GM12878 (cell line): ENCODE results near the gene JDP2. TPM values are rescaled to one million over a fixed set of nuclear protein-coding genes. Genes with fewer than 3 reads are reported as not detected.

Experiments
- ATAC-seq: fragments of 200-7000 bp; cut with Tn5 transposase; 3 replicates; pipeline ENCODE4 v1.9.1; 2020; ENCODE audit warnings: mild to moderate bottlenecking, moderate library complexity
- BruUV-seq: library from RNA; stranded (reverse); fragments of 400-500 nt; replicated peaks from 2 replicates; lab custom pipeline; 2021; lab: Mats Ljungman, UMichigan
- CTCF ChIA-PET: fragments of 300-600 bp; sonication (Branson Sonifier 250); formaldehyde crosslinking; extraction: SDS; loops from one replicate; lab custom pipeline; 2021; ENCODE audit warnings: inconsistent platforms; lab: Yijun Ruan, JAX
- POLR2A ChIA-PET: fragments of 350-600 bp; formaldehyde crosslinking; extraction: SDS; loops from one replicate; lab custom pipeline; 2021; ENCODE audit warnings: inconsistent platforms; lab: Charles Lee
- RAD21 ChIA-PET: fragments of 300-600 bp; sonication (Branson Sonifier 250); formaldehyde crosslinking; loops from one replicate; lab custom pipeline; 2023; ENCODE audit warnings: antibody characterized with exemption; ENCODE audit not compliant: unreplicated experiment; lab: Charles Lee
- SMC1A ChIA-PET: fragments of 300-600 bp; sonication (Branson Sonifier 250); formaldehyde crosslinking; loops from one replicate; lab custom pipeline; 2023; ENCODE audit not compliant: unreplicated experiment, uncharacterized antibody; lab: Charles Lee
- DNase-seq: peaks from one replicate; pipeline ENCODE4 v3.0.0-alpha.2; 2011; ENCODE audit warnings: low read depth, low spot score
- FAIRE-seq: peaks from 3 replicates; lab custom pipeline; 2011; peaks lifted over from hg19 to GRCh38; lab: Jason Lieb, UNC
- H2AFZ ChIP-seq: 2 replicates; pipeline ENCODE4 v1.6.0; 2011; ENCODE audit warnings: low read depth, low read length, control low read depth; ENCODE audit not compliant: control insufficient read depth
- H3K27ac ChIP-seq: 2 replicates; pipeline ENCODE4 v1.5.1; 2011; ENCODE audit warnings: control low read depth; ENCODE audit not compliant: control insufficient read depth, insufficient read depth
- H3K27me3 ChIP-seq, 2 experiments: replicated peaks in 1 of 2; 2 replicates each; pipeline versions ENCODE4 v1.6.0 to v1.6.1; 2011; ENCODE audit warnings: low read length in 1 of 2; ENCODE audit not compliant: control insufficient read depth in 2 of 2, insufficient read depth in 2 of 2
- H3K36me3 ChIP-seq, 2 experiments: 2 replicates each; pipeline ENCODE4 v1.5.1; 2011; ENCODE audit warnings: low read length in 1 of 2; ENCODE audit not compliant: control insufficient read depth in 2 of 2, insufficient read depth in 2 of 2
- H3K4me1 ChIP-seq: 2 replicates; pipeline ENCODE4 v1.6.1; 2011; ENCODE audit warnings: mild to moderate bottlenecking, low read length, moderate library complexity, mixed read lengths; ENCODE audit not compliant: control insufficient read depth, insufficient read depth
- H3K4me2 ChIP-seq: 2 replicates; pipeline ENCODE4 v1.6.0; 2011; ENCODE audit warnings: control low read depth; ENCODE audit not compliant: control insufficient read depth, insufficient read depth
- H3K4me3 ChIP-seq: fragments of 200-600 bp; sonication (generic); 2 replicates; pipeline ENCODE4 v1.5.1; 2016
- H3K79me2 ChIP-seq: 2 replicates; pipeline ENCODE4 v1.6.0; 2011; ENCODE audit warnings: low read length; ENCODE audit not compliant: control insufficient read depth, insufficient read depth
- H3K9ac ChIP-seq: 2 replicates; pipeline ENCODE4 v1.8.0; 2011; ENCODE audit warnings: low read length, control low read depth, mixed read lengths; ENCODE audit not compliant: control insufficient read depth, insufficient read depth
- H3K9me3 ChIP-seq: replicated peaks from 3 replicates; pipeline ENCODE4 v1.5.1; 2011; ENCODE audit warnings: mild to moderate bottlenecking, low read length; ENCODE audit not compliant: control insufficient read depth, insufficient read depth
- H4K20me1 ChIP-seq: 2 replicates; pipeline ENCODE4 v1.6.0; 2011; ENCODE audit not compliant: control insufficient read depth, insufficient read depth
- CTCF ChIP-seq, 3 experiments: IDR thresholded peaks in 2 of 3; conservative IDR thresholded peaks in 1 of 3; 2 replicates each; pipeline ENCODE4 v1.5.1; 2011; ENCODE audit warnings: low read depth in 3 of 3, low read length in 3 of 3, mild to moderate bottlenecking in 3 of 3, control low read depth in 2 of 3, moderate library complexity in 2 of 3, inconsistent platforms in 1 of 3, mixed read lengths in 1 of 3; ENCODE audit not compliant: control insufficient read depth in 2 of 3, insufficient read depth in 1 of 3; ENCODE audit errors: extremely low read depth in 1 of 3
- ESRRA ChIP-seq: IDR thresholded peaks from 2 replicates; pipeline ENCODE4 v1.6.1; 2012; ENCODE audit warnings: mild to moderate bottlenecking, low read length, improper control_type of control experiment
- FOXK2 ChIP-seq: fragments of 450-650 bp; IDR thresholded peaks from 2 replicates; pipeline ENCODE4 v1.6.1; 2017; ENCODE audit warnings: mild to moderate bottlenecking, moderate library complexity
- GABPA ChIP-seq: IDR thresholded peaks from 2 replicates; pipeline ENCODE4 v1.6.1; 2014; ENCODE audit warnings: antibody characterized with exemption, low read depth, mild to moderate bottlenecking, inconsistent platforms
- IRF5 ChIP-seq: fragments of 450-650 bp; IDR thresholded peaks from 2 replicates; pipeline ENCODE4 v1.6.1; 2017; ENCODE audit warnings: borderline replicate concordance
- JUND ChIP-seq: IDR thresholded peaks from 2 replicates; pipeline ENCODE4 v1.6.1; 2012; ENCODE audit warnings: low read depth, mild to moderate bottlenecking, low read length, improper control_type of control experiment, moderate library complexity
- SUZ12 ChIP-seq: fragments of 200-600 bp; sonication (generic); IDR thresholded peaks from one replicate; pipeline ENCODE4 v1.6.1; 2018; ENCODE audit warnings: antibody characterized with exemption, mild to moderate bottlenecking; ENCODE audit not compliant: unreplicated experiment
- TCF3 ChIP-seq: IDR thresholded peaks from 2 replicates; pipeline ENCODE4 v1.6.1; 2012; ENCODE audit warnings: low read depth, mild to moderate bottlenecking, low read length, borderline replicate concordance; ENCODE audit not compliant: insufficient read depth
- WRNIP1 ChIP-seq: IDR thresholded peaks from 2 replicates; pipeline ENCODE4 v1.6.1; 2011; ENCODE audit warnings: low read depth, low read length, improper control_type of control experiment, borderline replicate concordance
- ZNF274 ChIP-seq: IDR thresholded peaks from one replicate; pipeline ENCODE4 v1.8.0; 2011; ENCODE audit not compliant: insufficient read length, insufficient read depth
- WGBS: methylation state at CpG from one replicate; pipeline ENCODE4 v1.1.6; 2016; ENCODE audit warnings: low lambda C conversion rate; ENCODE audit not compliant: insufficient replicate concordance, insufficient coverage; ENCODE audit errors: missing lambda C conversion rate; 5-methylcytosine and 5-hydroxymethylcytosine counted together
- in situ Hi-C: fragments of 300-500 bp; cut with MboI; formaldehyde crosslinking; loops from 9 replicates; pipeline ENCODE4 v1.14.3; 2018; ENCODE audit warnings: mixed read lengths
- intact Hi-C: fragments of 100-400 bp; cut with micrococcal nuclease; formaldehyde crosslinking; loops from one replicate; pipeline ENCODE4 v1.14.2; 2022; ENCODE audit not compliant: unreplicated experiment
- polyA plus RNA-seq, 11 experiments: library from polyadenylated mRNA; depleted of rRNA in 4 of 11; unstranded in 6 of 11; stranded (reverse) in 5 of 11; fragments of >200 nt; fragmentation: Nextera tagmentation in 4 of 11; fragmentation: Illumina TruSeq in 1 of 11; extraction: Ambion mirVana in 4 of 11; extraction: Trizol in 1 of 11; gene quantifications; 1 replicate in 1 of 11; 2 replicates in 10 of 11; pipeline versions ENCODE4 v1.2.1 to v1.2.3, GENCODE V29; 2011 to 2016; ENCODE audit warnings: inconsistent platforms in 2 of 11, missing spikeins in 2 of 11, low read depth in 1 of 11
- total RNA-seq, 4 experiments: library from RNA; depleted of rRNA in 3 of 4; stranded (reverse); fragments of >200 nt in 3 of 4; fragmentation: Illumina TruSeq in 1 of 4; extraction: Trizol in 1 of 4; gene quantifications; 2 replicates each; pipeline versions ENCODE4 v1.2.1 to v1.2.3, GENCODE V29; 2013 to 2021

JDP2 gene
- total and polyA plus RNA-seq, 10 of the 15 experiments (the other 5 are each of a cell fraction or from before 2014, with no cell fraction given): 0.71 to 21.3 (median 11.2) TPM

DNA sequence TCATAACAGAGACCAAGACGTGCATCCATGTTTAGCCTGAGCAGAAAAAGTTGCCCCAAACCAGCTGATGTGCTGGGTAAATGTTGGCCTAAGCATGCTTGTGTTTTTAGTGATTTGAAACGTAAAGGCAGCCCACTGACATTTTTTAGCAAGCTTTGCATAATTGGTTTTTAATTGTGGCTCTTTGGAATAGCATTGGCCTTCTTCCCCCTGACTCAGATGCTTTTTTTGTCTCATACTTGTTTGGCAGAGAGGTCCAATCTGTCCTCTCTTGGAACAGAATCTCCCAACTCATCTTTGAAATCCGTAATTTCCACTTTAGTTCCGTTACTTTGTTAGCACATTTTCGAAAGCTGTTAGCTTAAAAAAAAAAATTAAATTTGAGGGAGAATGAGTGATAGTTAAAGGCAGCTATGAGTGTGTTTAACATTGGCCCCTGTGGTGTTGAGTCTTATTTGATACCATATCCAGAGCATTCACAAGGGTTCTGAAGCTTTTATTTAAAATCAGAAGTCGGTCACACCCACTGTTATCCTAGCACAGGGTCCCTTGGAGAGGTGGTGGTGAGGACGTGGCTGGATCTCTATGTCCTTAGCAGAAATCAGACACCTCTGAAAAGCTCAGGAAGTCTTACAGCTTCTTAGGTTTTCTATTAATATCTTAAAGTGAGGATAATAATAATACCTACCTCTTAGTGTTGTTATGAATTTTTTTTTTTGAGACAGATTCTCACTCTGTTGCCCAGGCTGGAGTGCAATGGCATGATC lies 15.6 kb downstream of the JDP2 start:
- FAIRE-seq (no peak), ATAC-seq (no peak), DNase-seq (no peak)
- H3K27ac ChIP-seq: no peak overlapping the region
- no peak overlapping the region for H3K4me3 ChIP-seq
- H3K36me3 ChIP-seq: peaks cover 0 to 47% of the 10 kb centered on the region in 2 experiments
- H3K4me2 ChIP-seq: no peak overlapping the region
- ChIA-PET POLR2A (interaction anchor here (0.6 to 1.4 kb wide), 2 partner anchors 10 to 13 kb away, joined by 3 to 6 read pairs; no protein-coding TSS in a partner anchor), SMC1A (interaction anchor here (0.7 to 2.9 kb wide), 8 partner anchors 11 to 118 kb away, joined by 3 to 16 read pairs (median 3); no protein-coding TSS in a partner anchor), RAD21 (interaction anchor here (1.1 to 1.7 kb wide), 3 partner anchors 9 to 44 kb away, joined by 4 to 7 read pairs (median 5); no protein-coding TSS in a partner anchor), CTCF (interaction anchor here (0.7 to 2.8 kb wide), 6 partner anchors 10 to 355 kb away, joined by 3 to 22 read pairs (median 8); no protein-coding TSS in a partner anchor)
- TF ChIP-seq ESRRA (no peak), SUZ12 (no peak), ZNF274 (no peak), FOXK2 (no peak), WRNIP1 (no peak), GABPA (no peak), TCF3 (no peak), IRF5 (no peak), JUND (no peak), CTCF (IDR thresholded peaks at IDR 0.05 in 2 of 3, conservative IDR thresholded peaks at IDR 0.05 in 1 of 3; ENCODE audit: control insufficient read depth in 2 of 3, extremely low read depth in 1 of 3, insufficient read depth in 1 of 3, low read depth in 3 of 3, low read length in 3 of 3) (no peak)
- intact Hi-C loops: no loop called here
- WGBS: 96% methylated on average over 7 of the region's 7 CpGs
- no peaks in the 10 kb centered on the region; the same call in 1 of the 2 replicates for H3K79me2 ChIP-seq
- H3K9me3 ChIP-seq: no peaks in the 10 kb centered on the region
- no peaks in the 10 kb centered on the region for H3K27me3 ChIP-seq
- BruUV-seq: no TSS peak
- no peak overlapping the region for H2AFZ ChIP-seq
- no peaks in the 10 kb centered on the region for H4K20me1 ChIP-seq
- peaks cover 20% of the 10 kb centered on the region for H3K4me1 ChIP-seq
- no peak overlapping the region for H3K9ac ChIP-seq
- in situ Hi-C loops: no loop called here
